Right atrium auricular region (tissue), 2 donors: ENCODE measurements around the gene DYNLT5. TPM values are rescaled to one million over a fixed set of nuclear protein-coding genes. Genes with fewer than 3 reads are reported as not detected.

Experiments
- DNase-seq: peaks from one replicate; pipeline ENCODE4 v3.0.0-alpha.2; 2019; ENCODE audit warnings: low spot score
- H3K27ac ChIP-seq, 2 donors: fragments of 200-600 bp; sonication (generic); 1 replicate in 1 of 2; 2 replicates in 1 of 2; pipeline ENCODE4 v1.5.1; 2016 to 2019
- H3K27me3 ChIP-seq, 2 donors: fragments of 200-600 bp; sonication (generic); one replicate each; pipeline versions ENCODE4 v1.5.1 to v1.6.0; 2017 to 2019
- H3K36me3 ChIP-seq: fragments of 200-600 bp; sonication (generic); one replicate; pipeline ENCODE4 v1.5.1; 2016
- H3K4me1 ChIP-seq, 2 donors: fragments of 200-600 bp; sonication (generic); one replicate each; pipeline versions ENCODE4 v1.5.1 to v1.6.0; 2017 to 2019
- H3K4me3 ChIP-seq, 2 donors: fragments of 200-600 bp; sonication (generic); 1 replicate in 1 of 2; 2 replicates in 1 of 2; pipeline ENCODE4 v1.5.1; 2017 to 2019; ENCODE audit warnings: mild to moderate bottlenecking in 1 of 2, moderate library complexity in 1 of 2
- H3K9me3 ChIP-seq, 2 donors: fragments of 200-600 bp; sonication (generic); one replicate each; pipeline ENCODE4 v1.5.1; 2019
- total RNA-seq, 2 donors: library from RNA; depleted of rRNA; stranded (reverse); fragments of >200 nt; gene quantifications; one replicate each; pipeline ENCODE4 v1.1.0, GENCODE V29; 2016
- TF ChIP-seq, protein P1 (sequence below), 2 donors: fragments of 200-600 bp; sonication (generic); IDR thresholded peaks; one replicate each; pipeline ENCODE4 v1.5.1; 2019; ENCODE audit warnings: antibody characterized with exemption in 2 of 2

The DYNLT5 gene
- total RNA-seq, 2 donors from 2014 or later = 0.85 TPM; not detected in 1

DNA sequence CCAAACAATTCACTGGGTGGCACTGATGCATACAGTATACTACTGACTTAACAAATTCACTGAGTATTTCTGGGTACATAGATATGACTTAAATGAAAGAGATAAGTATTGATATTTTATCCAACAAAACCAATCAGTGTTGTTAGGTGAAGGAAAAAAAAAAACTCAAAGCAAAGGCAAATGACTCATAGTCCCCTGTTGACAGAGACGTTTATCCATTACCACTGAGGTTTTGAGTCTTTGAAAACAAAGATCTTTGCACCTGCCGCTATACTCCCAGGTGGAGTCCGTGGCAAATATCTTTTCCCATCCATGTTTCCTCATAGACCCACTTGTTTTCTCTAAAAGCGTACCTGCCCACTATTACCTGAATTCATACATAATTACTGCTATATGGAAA is 18.4 kb downstream of the DYNLT5 start:
- no peaks in the 10 kb centered on the region for H3K4me1 ChIP-seq
- H3K27me3 ChIP-seq = no peaks in the 10 kb centered on the region
- H3K4me3 ChIP-seq = no peak overlapping the region
- no peaks in the 10 kb centered on the region for H3K9me3 ChIP-seq
- no peaks in the 10 kb centered on the region for H3K36me3 ChIP-seq
- TF ChIP-seq, protein P1, sequence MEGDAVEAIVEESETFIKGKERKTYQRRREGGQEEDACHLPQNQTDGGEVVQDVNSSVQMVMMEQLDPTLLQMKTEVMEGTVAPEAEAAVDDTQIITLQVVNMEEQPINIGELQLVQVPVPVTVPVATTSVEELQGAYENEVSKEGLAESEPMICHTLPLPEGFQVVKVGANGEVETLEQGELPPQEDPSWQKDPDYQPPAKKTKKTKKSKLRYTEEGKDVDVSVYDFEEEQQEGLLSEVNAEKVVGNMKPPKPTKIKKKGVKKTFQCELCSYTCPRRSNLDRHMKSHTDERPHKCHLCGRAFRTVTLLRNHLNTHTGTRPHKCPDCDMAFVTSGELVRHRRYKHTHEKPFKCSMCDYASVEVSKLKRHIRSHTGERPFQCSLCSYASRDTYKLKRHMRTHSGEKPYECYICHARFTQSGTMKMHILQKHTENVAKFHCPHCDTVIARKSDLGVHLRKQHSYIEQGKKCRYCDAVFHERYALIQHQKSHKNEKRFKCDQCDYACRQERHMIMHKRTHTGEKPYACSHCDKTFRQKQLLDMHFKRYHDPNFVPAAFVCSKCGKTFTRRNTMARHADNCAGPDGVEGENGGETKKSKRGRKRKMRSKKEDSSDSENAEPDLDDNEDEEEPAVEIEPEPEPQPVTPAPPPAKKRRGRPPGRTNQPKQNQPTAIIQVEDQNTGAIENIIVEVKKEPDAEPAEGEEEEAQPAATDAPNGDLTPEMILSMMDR (IDR thresholded peaks at IDR 0.05) = no peak
- no peak overlapping the region for H3K27ac ChIP-seq
- no peak for DNase-seq

DNA sequence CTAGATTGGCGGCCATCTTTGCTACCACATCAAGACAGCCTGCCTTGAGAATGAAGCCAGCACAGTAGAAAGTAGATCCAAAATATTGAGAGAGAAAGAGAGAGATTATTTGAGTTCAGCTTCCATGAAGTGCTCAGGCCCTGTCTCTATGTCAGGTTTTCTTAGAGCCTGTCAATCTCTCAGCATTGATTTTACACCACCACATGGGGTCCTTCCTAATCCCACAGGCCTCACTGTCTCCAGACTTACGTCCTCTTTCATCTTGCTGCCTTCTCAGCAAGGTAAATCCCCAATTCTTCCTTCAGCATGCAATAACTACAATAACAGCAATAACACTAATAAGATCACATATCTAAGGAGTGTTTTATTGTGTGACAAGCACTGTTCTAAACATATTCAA is 21.0 kb downstream of the DYNLT5 start:
- no peak for DNase-seq
- H3K4me3 ChIP-seq = no peak overlapping the region
- no peaks in the 10 kb centered on the region for H3K9me3 ChIP-seq
- H3K36me3 ChIP-seq = no peaks in the 10 kb centered on the region
- H3K4me1 ChIP-seq = no peaks in the 10 kb centered on the region
- no peak overlapping the region for H3K27ac ChIP-seq
- TF ChIP-seq, protein P1 (IDR thresholded peaks at IDR 0.05) = no peak
- no peaks in the 10 kb centered on the region for H3K27me3 ChIP-seq

DNA sequence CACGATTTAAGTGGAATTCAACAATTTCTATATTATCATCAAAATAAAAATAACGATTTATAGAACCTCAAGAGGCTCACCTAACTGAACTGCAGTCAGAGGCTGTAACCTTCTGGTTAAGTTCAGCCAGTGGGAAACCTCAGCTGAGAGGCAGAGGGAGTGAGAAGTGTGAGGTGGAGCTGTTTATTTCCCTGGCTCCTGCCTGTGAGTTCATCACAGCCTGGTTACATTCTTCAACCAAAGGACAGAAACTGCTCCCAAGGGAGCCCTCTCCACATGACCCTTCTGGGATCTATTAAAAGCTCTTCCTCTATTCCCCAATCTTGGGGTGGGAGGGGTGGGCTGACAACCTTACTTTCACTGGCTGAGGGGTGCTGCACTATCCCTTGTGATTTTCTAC is 22.2 kb downstream of the DYNLT5 start:
- no peaks in the 10 kb centered on the region for H3K36me3 ChIP-seq
- no peak overlapping the region for H3K4me3 ChIP-seq
- H3K27me3 ChIP-seq = no peaks in the 10 kb centered on the region
- H3K4me1 ChIP-seq = no peaks in the 10 kb centered on the region
- H3K27ac ChIP-seq = no peak overlapping the region
- TF ChIP-seq, protein P1 (IDR thresholded peaks at IDR 0.05) = no peak
- no peak for DNase-seq
- H3K9me3 ChIP-seq = no peaks in the 10 kb centered on the region

DNA sequence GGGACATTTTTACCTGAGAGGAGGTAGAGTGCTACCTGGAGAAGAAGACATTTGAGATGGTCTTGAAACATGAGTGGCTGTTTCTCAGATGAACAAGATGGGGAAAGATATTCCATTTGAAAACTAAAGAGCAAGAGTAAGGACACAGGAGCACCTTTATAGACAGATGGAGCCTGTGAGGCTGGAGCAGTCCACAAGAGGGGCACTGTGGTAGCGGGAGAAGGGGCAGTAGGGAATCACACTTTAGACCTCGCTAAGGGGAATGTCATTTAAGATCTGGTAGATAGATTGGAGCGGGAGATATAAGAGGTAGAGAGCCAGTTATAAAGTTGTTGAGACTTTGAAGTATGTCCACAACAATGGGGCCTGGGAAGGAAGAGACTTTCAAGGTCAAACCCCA is 23.4 kb downstream of the DYNLT5 start:
- Histone ChIP-seq H3K27ac (no peak overlapping the region), H3K36me3 (no peaks in the 10 kb centered on the region), H3K4me1 (no peaks in the 10 kb centered on the region), H3K9me3 (no peaks in the 10 kb centered on the region), H3K4me3 (no peak overlapping the region), H3K27me3 (no peaks in the 10 kb centered on the region)
- TF ChIP-seq, protein P1 (IDR thresholded peaks at IDR 0.05) = no peak
- DNase-seq = no peak

DNA sequence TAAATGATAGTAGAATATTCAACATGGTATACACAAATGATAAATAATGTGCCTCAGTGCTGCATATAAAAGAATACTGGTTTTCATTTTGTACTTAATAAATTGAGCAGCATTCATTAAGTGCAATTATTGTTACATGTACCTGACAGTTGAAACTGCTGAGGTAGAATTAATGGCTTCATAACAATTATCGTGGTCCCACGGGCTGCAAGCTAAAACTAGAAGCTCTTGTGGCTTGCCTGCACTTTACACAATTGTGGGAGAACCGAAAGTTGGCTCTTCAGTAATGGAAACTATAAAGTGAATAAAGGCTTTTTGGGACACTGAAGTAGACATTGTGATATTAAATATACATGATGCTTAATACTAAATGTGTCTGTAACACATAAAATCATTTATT is 25.6 kb downstream of the DYNLT5 start:
- Histone ChIP-seq H3K4me3 (no peak overlapping the region), H3K36me3 (no peaks in the 10 kb centered on the region), H3K4me1 (no peaks in the 10 kb centered on the region), H3K27ac (no peak overlapping the region), H3K9me3 (no peaks in the 10 kb centered on the region), H3K27me3 (no peaks in the 10 kb centered on the region)
- TF ChIP-seq, protein P1 (IDR thresholded peaks at IDR 0.05) = no peak
- no peak for DNase-seq

DNA sequence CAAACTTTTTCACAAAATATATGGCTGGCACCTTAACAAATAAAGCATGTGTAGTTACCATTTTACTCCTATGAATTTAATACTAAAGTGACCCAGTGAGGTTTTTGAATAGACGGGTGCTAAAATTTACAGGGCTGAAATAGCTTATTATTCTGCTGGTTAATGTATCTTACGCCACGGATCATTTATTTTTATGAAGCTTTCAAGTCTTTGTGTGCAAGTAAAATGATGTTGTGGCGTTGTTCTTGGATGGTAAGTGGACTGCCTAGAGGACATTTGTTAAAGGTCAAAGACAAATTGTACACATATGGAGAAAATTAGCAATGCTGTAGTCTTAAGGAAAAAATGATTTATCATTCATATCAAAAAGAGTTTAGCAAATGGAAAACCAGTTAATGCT is 26.0 kb downstream of the DYNLT5 start:
- Histone ChIP-seq H3K9me3 (no peaks in the 10 kb centered on the region), H3K36me3 (no peaks in the 10 kb centered on the region), H3K27ac (no peak overlapping the region), H3K4me1 (no peaks in the 10 kb centered on the region), H3K4me3 (no peak overlapping the region), H3K27me3 (no peaks in the 10 kb centered on the region)
- DNase-seq = no peak
- TF ChIP-seq, protein P1 (IDR thresholded peaks at IDR 0.05) = no peak
